ENCODE data around the gene FAM53A.

DNA sequence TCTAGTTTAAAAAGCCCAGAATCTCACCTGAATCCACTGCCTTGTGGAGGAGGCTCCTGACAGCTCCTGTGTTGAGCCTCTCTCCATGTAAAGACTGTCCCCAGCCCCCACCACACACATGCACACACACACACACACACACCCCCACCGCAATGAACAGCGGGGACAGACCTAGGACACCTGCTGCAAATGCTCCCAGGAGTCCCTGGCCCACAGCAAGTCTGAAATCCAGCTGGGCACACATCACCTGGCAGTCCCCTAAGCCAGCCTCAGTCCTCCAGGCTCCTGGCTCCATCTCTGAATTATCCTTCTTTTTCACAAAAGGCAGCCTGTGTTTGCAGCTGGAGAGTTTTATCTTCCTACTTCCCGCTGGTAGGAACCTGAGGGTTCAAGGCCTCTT is 6.6 kb upstream of the FAM53A start:
- TF ChIP-seq, protein P1, sequence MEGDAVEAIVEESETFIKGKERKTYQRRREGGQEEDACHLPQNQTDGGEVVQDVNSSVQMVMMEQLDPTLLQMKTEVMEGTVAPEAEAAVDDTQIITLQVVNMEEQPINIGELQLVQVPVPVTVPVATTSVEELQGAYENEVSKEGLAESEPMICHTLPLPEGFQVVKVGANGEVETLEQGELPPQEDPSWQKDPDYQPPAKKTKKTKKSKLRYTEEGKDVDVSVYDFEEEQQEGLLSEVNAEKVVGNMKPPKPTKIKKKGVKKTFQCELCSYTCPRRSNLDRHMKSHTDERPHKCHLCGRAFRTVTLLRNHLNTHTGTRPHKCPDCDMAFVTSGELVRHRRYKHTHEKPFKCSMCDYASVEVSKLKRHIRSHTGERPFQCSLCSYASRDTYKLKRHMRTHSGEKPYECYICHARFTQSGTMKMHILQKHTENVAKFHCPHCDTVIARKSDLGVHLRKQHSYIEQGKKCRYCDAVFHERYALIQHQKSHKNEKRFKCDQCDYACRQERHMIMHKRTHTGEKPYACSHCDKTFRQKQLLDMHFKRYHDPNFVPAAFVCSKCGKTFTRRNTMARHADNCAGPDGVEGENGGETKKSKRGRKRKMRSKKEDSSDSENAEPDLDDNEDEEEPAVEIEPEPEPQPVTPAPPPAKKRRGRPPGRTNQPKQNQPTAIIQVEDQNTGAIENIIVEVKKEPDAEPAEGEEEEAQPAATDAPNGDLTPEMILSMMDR (IDR thresholded peaks at IDR 0.05): no peak
- TF ChIP-seq POLR2A (IDR thresholded peaks at IDR 0.05): no peak
